GM12878 (cell line): Measurements from ENCODE around the gene ZNF3. TPM values are rescaled to one million over a fixed set of nuclear protein-coding genes. Genes with fewer than 3 reads are reported as not detected.
A peak's percentile ranks its signal among the peaks of the same experiment; 100 is the strongest.

Source experiments
- ATAC-seq: fragments of 200-7000 bp; cut with Tn5 transposase; 3 replicates; pipeline ENCODE4 v1.9.1; 2020; ENCODE audit warnings: mild to moderate bottlenecking, moderate library complexity
- BruUV-seq: library from RNA; stranded (reverse); fragments of 400-500 nt; replicated peaks from 2 replicates; lab custom pipeline; 2021; lab: Mats Ljungman, UMichigan
- CTCF ChIA-PET: fragments of 300-600 bp; sonication (Branson Sonifier 250); formaldehyde crosslinking; extraction: SDS; loops from one replicate; lab custom pipeline; 2021; ENCODE audit warnings: inconsistent platforms; lab: Yijun Ruan, JAX
- POLR2A ChIA-PET: fragments of 350-600 bp; formaldehyde crosslinking; extraction: SDS; loops from one replicate; lab custom pipeline; 2021; ENCODE audit warnings: inconsistent platforms; lab: Charles Lee
- RAD21 ChIA-PET: fragments of 300-600 bp; sonication (Branson Sonifier 250); formaldehyde crosslinking; loops from one replicate; lab custom pipeline; 2023; ENCODE audit warnings: antibody characterized with exemption; ENCODE audit not compliant: unreplicated experiment; lab: Charles Lee
- SMC1A ChIA-PET: fragments of 300-600 bp; sonication (Branson Sonifier 250); formaldehyde crosslinking; loops from one replicate; lab custom pipeline; 2023; ENCODE audit not compliant: unreplicated experiment, uncharacterized antibody; lab: Charles Lee
- DNase-seq: peaks from one replicate; pipeline ENCODE4 v3.0.0-alpha.2; 2011; ENCODE audit warnings: low read depth, low spot score
- FAIRE-seq: peaks from 3 replicates; lab custom pipeline; 2011; peaks lifted over from hg19 to GRCh38; lab: Jason Lieb, UNC
- H2AFZ ChIP-seq: 2 replicates; pipeline ENCODE4 v1.6.0; 2011; ENCODE audit warnings: low read depth, low read length, control low read depth; ENCODE audit not compliant: control insufficient read depth
- H3K27ac ChIP-seq: 2 replicates; pipeline ENCODE4 v1.5.1; 2011; ENCODE audit warnings: control low read depth; ENCODE audit not compliant: control insufficient read depth, insufficient read depth
- H3K27me3 ChIP-seq, 2 experiments: replicated peaks in 1 of 2; 2 replicates each; pipeline versions ENCODE4 v1.6.0 to v1.6.1; 2011; ENCODE audit warnings: low read length in 1 of 2; ENCODE audit not compliant: control insufficient read depth in 2 of 2, insufficient read depth in 2 of 2
- H3K36me3 ChIP-seq, 2 experiments: 2 replicates each; pipeline ENCODE4 v1.5.1; 2011; ENCODE audit warnings: low read length in 1 of 2; ENCODE audit not compliant: control insufficient read depth in 2 of 2, insufficient read depth in 2 of 2
- H3K4me1 ChIP-seq: 2 replicates; pipeline ENCODE4 v1.6.1; 2011; ENCODE audit warnings: mild to moderate bottlenecking, low read length, moderate library complexity, mixed read lengths; ENCODE audit not compliant: control insufficient read depth, insufficient read depth
- H3K4me2 ChIP-seq: 2 replicates; pipeline ENCODE4 v1.6.0; 2011; ENCODE audit warnings: control low read depth; ENCODE audit not compliant: control insufficient read depth, insufficient read depth
- H3K4me3 ChIP-seq: fragments of 200-600 bp; sonication (generic); 2 replicates; pipeline ENCODE4 v1.5.1; 2016
- H3K79me2 ChIP-seq: 2 replicates; pipeline ENCODE4 v1.6.0; 2011; ENCODE audit warnings: low read length; ENCODE audit not compliant: control insufficient read depth, insufficient read depth
- H3K9ac ChIP-seq: 2 replicates; pipeline ENCODE4 v1.8.0; 2011; ENCODE audit warnings: low read length, control low read depth, mixed read lengths; ENCODE audit not compliant: control insufficient read depth, insufficient read depth
- H3K9me3 ChIP-seq: replicated peaks from 3 replicates; pipeline ENCODE4 v1.5.1; 2011; ENCODE audit warnings: mild to moderate bottlenecking, low read length; ENCODE audit not compliant: control insufficient read depth, insufficient read depth
- H4K20me1 ChIP-seq: 2 replicates; pipeline ENCODE4 v1.6.0; 2011; ENCODE audit not compliant: control insufficient read depth, insufficient read depth
- PKNOX1 ChIP-seq: fragments of 450-650 bp; IDR thresholded peaks from 2 replicates; pipeline ENCODE4 v1.6.1; 2016; ENCODE audit warnings: mild to moderate bottlenecking
- PRDM15 ChIP-seq: fragments of 450-650 bp; formaldehyde crosslinking; IDR thresholded peaks from 2 replicates; pipeline ENCODE4 v1.4.0; 2020; ENCODE audit warnings: mild to moderate bottlenecking, moderate library complexity
- ZSCAN29 ChIP-seq: fragments of 450-650 bp; IDR thresholded peaks from 2 replicates; pipeline ENCODE4 v1.6.1; 2017; ENCODE audit warnings: mild to moderate bottlenecking, moderate library complexity
- WGBS: methylation state at CpG from one replicate; pipeline ENCODE4 v1.1.6; 2016; ENCODE audit warnings: low lambda C conversion rate; ENCODE audit not compliant: insufficient replicate concordance, insufficient coverage; ENCODE audit errors: missing lambda C conversion rate; 5-methylcytosine and 5-hydroxymethylcytosine counted together
- in situ Hi-C: fragments of 300-500 bp; cut with MboI; formaldehyde crosslinking; loops from 9 replicates; pipeline ENCODE4 v1.14.3; 2018; ENCODE audit warnings: mixed read lengths
- intact Hi-C: fragments of 100-400 bp; cut with micrococcal nuclease; formaldehyde crosslinking; loops from one replicate; pipeline ENCODE4 v1.14.2; 2022; ENCODE audit not compliant: unreplicated experiment
- microRNA counts: library from miRNA; unstranded; fragments of <30 nt; microRNA quantifications from one replicate; lab custom pipeline; 2016
- microRNA-seq: library from miRNA; unstranded; fragments of <30 nt; microRNA quantifications from one replicate; pipeline ENCODE4, GENCODE V29; 2018
- polyA plus RNA-seq, 11 experiments: library from polyadenylated mRNA; depleted of rRNA in 4 of 11; unstranded in 6 of 11; stranded (reverse) in 5 of 11; fragments of >200 nt; fragmentation: Nextera tagmentation in 4 of 11; fragmentation: Illumina TruSeq in 1 of 11; extraction: Ambion mirVana in 4 of 11; extraction: Trizol in 1 of 11; gene quantifications; 1 replicate in 1 of 11; 2 replicates in 10 of 11; pipeline versions ENCODE4 v1.2.1 to v1.2.3, GENCODE V29; 2011 to 2016; ENCODE audit warnings: inconsistent platforms in 2 of 11, missing spikeins in 2 of 11, low read depth in 1 of 11
- small RNA-seq: library from RNA; depleted of rRNA; stranded (forward); fragments of <200 nt; gene quantifications from one replicate; pipeline ENCODE3, GENCODE V24; 2014
- total RNA-seq, 4 experiments: library from RNA; depleted of rRNA in 3 of 4; stranded (reverse); fragments of >200 nt in 3 of 4; fragmentation: Illumina TruSeq in 1 of 4; extraction: Trizol in 1 of 4; gene quantifications; 2 replicates each; pipeline versions ENCODE4 v1.2.1 to v1.2.3, GENCODE V29; 2013 to 2021

ZNF3 gene
- total and polyA plus RNA-seq, 10 of the 15 experiments (the other 5 are each of a cell fraction or from before 2014, with no cell fraction given): 17.2 to 37.4 (median 29.4) TPM

GRCh38 chr7:100021297-100021696, 60.2 kb downstream of the ZNF3 start:
- Histone ChIP-seq H3K36me3 (peaks cover 9 to 11% of the 10 kb centered on the region in 2 experiments), H3K4me2 (no peak overlapping the region), H3K4me1 (peaks cover 9% of the 10 kb centered on the region), H4K20me1 (no peaks in the 10 kb centered on the region), H2AFZ (no peak overlapping the region), H3K9ac (no peak overlapping the region), H3K9me3 (no peaks in the 10 kb centered on the region), H3K79me2 (peaks cover 37% of the 10 kb centered on the region), H3K4me3 (no peak overlapping the region), H3K27ac (no peak overlapping the region), H3K27me3 (no peaks in the 10 kb centered on the region)
- 92% methylated on average over 3 of the region's 3 CpGs for WGBS
- in situ Hi-C loops (no loop called here), intact Hi-C loops (no loop called here)
- TF ChIP-seq ZSCAN29 (no peak), PRDM15 (CRISPR knock-in tag) (no peak), PKNOX1 (0 out of 2 replicates have a peak, but pooled peaks have one; percentile 15)
- SMC1A ChIA-PET: interaction anchor here (0.7 to 1.5 kb wide), 6 partner anchors 9 to 955 kb away, joined by 3 to 4 read pairs (median 3); no protein-coding TSS in a partner anchor
- DNase-seq: no peak
- POLR2A ChIA-PET: no interaction called here
- CTCF ChIA-PET: interaction anchor here (0.6 to 1.5 kb wide), 3 partner anchors 23 to 367 kb away, joined by 3 read pairs; no protein-coding TSS in a partner anchor
- ATAC-seq: no peak
- RAD21 ChIA-PET: interaction anchor here (0.7 kb wide), 1 partner anchor 28 kb away, joined by 3 read pairs; the partner anchor contains the start of gene ZSCAN21
- FAIRE-seq: no peak
- BruUV-seq: no TSS peak

MicroRNA genes within 50 kb of the gene (microRNA counts, 767-probe panel; counts per million panel counts)
- microRNA hsa-miR-106b-5p (lab: Ali Mortazavi, UCI) (4,554 counts per million, percentile 96 among the panel's probes with 10 or more counts), microRNA hsa-miR-25-3p (lab: Ali Mortazavi, UCI) (4,729 counts per million, percentile 97 among the panel's probes with 10 or more counts), microRNA hsa-miR-93-5p (lab: Ali Mortazavi, UCI) (4,849 counts per million, percentile 97 among the panel's probes with 10 or more counts)

Small RNA genes within 50 kb of the gene (microRNA-seq; reads per million reads assigned to microRNA genes)
- 6,714 reads per million, percentile 96 among the genes with 10 or more reads in this experiment for gene MIR106B
- gene MIR25: 1,494 reads per million, percentile 91 among the genes with 10 or more reads in this experiment
- gene MIR93: 21,583 reads per million, percentile 99 among the genes with 10 or more reads in this experiment

Small RNA genes within 50 kb of the gene (small RNA-seq; reads per million reads assigned to genes)
- gene MIR106B: 976 reads per million, percentile 100 among the genes with 10 or more reads in this experiment
- gene MIR25: 5,092 reads per million, percentile 100 among the genes with 10 or more reads in this experiment
- gene MIR93: 2,032 reads per million, percentile 100 among the genes with 10 or more reads in this experiment

Other genes starting within 250 kb of the ZNF3 start
Only the 7 nearest of the 19 such genes appear.
- gene ZSCAN21, start 31.9 kb downstream of the ZNF3 start, total RNA-seq (2014; rRNA removed): 5.8 and 5.9 TPM in 2 replicates
- gene ZSCAN21, start 31.9 kb downstream of the ZNF3 start, total RNA-seq (2014; rRNA removed; fragmentation: Illumina TruSeq; extraction: Trizol): 7.3 and 7.8 TPM in 2 replicates
- gene ZSCAN21, start 31.9 kb downstream of the ZNF3 start, total RNA-seq (2021): 5.8 and 8.0 TPM in 2 replicates
- gene ZSCAN21, start 31.9 kb downstream of the ZNF3 start, polyA plus RNA-seq (2011; rRNA removed): 8.7 and 9.4 TPM in 2 replicates
- gene ZSCAN21, start 31.9 kb downstream of the ZNF3 start, polyA plus RNA-seq (2014; fragmentation: Illumina TruSeq; extraction: Trizol): 6.7 and 6.9 TPM in 2 replicates
- 1 to 10 TPM; 1.9 to 3.1 TPM for gene ZSCAN21, start 31.9 kb downstream of the ZNF3 start, polyA plus RNA-seq (2014; fragmentation: Nextera tagmentation; extraction: Ambion mirVana)
- gene ZSCAN21, start 31.9 kb downstream of the ZNF3 start, polyA plus RNA-seq (2014; rRNA removed): 5.2 and 5.8 TPM in 2 replicates
- 1 to 10 TPM; 7.4 to 9.6 TPM for gene ZSCAN21, start 31.9 kb downstream of the ZNF3 start, polyA plus RNA-seq (2016; fragmentation: Nextera tagmentation; extraction: Ambion mirVana)
- gene COPS6, start 7.2 kb upstream of the ZNF3 start, total RNA-seq (2014; rRNA removed): 40.2 and 43.4 TPM in 2 replicates
- 28.5 and 28.6 TPM in 2 replicates for gene COPS6, start 7.2 kb upstream of the ZNF3 start, total RNA-seq (2014; rRNA removed; fragmentation: Illumina TruSeq; extraction: Trizol)
- 75.2 and 79.6 TPM in 2 replicates for gene COPS6, start 7.2 kb upstream of the ZNF3 start, total RNA-seq (2021)
- 58.5 and 81.8 TPM in 2 replicates for gene COPS6, start 7.2 kb upstream of the ZNF3 start, polyA plus RNA-seq (2011; rRNA removed)
- 81.1 and 84.8 TPM in 2 replicates for gene COPS6, start 7.2 kb upstream of the ZNF3 start, polyA plus RNA-seq (2014; fragmentation: Illumina TruSeq; extraction: Trizol)
- 100 to 1,000 TPM in 1 of 2 experiments, 10 to 100 TPM in 1; 64.1 to 108 TPM for gene COPS6, start 7.2 kb upstream of the ZNF3 start, polyA plus RNA-seq (2014; fragmentation: Nextera tagmentation; extraction: Ambion mirVana)
- 97.3 and 99.4 TPM in 2 replicates for gene COPS6, start 7.2 kb upstream of the ZNF3 start, polyA plus RNA-seq (2014; rRNA removed)
- gene COPS6, start 7.2 kb upstream of the ZNF3 start, polyA plus RNA-seq (2016; fragmentation: Nextera tagmentation; extraction: Ambion mirVana): 100 to 1,000 TPM; 152 to 182 TPM
- 305 and 354 TPM in 2 replicates for gene MCM7, start 19.7 kb upstream of the ZNF3 start, total RNA-seq (2014; rRNA removed)
- 165 and 183 TPM in 2 replicates for gene MCM7, start 19.7 kb upstream of the ZNF3 start, total RNA-seq (2014; rRNA removed; fragmentation: Illumina TruSeq; extraction: Trizol)
- gene MCM7, start 19.7 kb upstream of the ZNF3 start, total RNA-seq (2021): 292 and 310 TPM in 2 replicates
- gene MCM7, start 19.7 kb upstream of the ZNF3 start, polyA plus RNA-seq (2011; rRNA removed): 124 and 210 TPM in 2 replicates
- 136 and 196 TPM in 2 replicates for gene MCM7, start 19.7 kb upstream of the ZNF3 start, polyA plus RNA-seq (2014; fragmentation: Illumina TruSeq; extraction: Trizol)
- gene MCM7, start 19.7 kb upstream of the ZNF3 start, polyA plus RNA-seq (2014; fragmentation: Nextera tagmentation; extraction: Ambion mirVana): 100 to 1,000 TPM; 227 to 234 TPM
- gene MCM7, start 19.7 kb upstream of the ZNF3 start, polyA plus RNA-seq (2014; rRNA removed): 253 and 264 TPM in 2 replicates
- 100 to 1,000 TPM; 349 to 383 TPM for gene MCM7, start 19.7 kb upstream of the ZNF3 start, polyA plus RNA-seq (2016; fragmentation: Nextera tagmentation; extraction: Ambion mirVana)
- gene AP4M1, start 19.9 kb upstream of the ZNF3 start, total RNA-seq (2014; rRNA removed): 14.3 and 15.7 TPM in 2 replicates
- 7.1 and 7.6 TPM in 2 replicates for gene AP4M1, start 19.9 kb upstream of the ZNF3 start, total RNA-seq (2014; rRNA removed; fragmentation: Illumina TruSeq; extraction: Trizol)
- 12.9 and 13.6 TPM in 2 replicates for gene AP4M1, start 19.9 kb upstream of the ZNF3 start, total RNA-seq (2021)
- gene AP4M1, start 19.9 kb upstream of the ZNF3 start, polyA plus RNA-seq (2011; rRNA removed): 10.7 and 13.9 TPM in 2 replicates
- gene AP4M1, start 19.9 kb upstream of the ZNF3 start, polyA plus RNA-seq (2014; fragmentation: Illumina TruSeq; extraction: Trizol): 7.7 and 12.5 TPM in 2 replicates
- 1 to 10 TPM in 1 of 2 experiments, under 1 TPM in 1; 0.77 to 2.1 TPM for gene AP4M1, start 19.9 kb upstream of the ZNF3 start, polyA plus RNA-seq (2014; fragmentation: Nextera tagmentation; extraction: Ambion mirVana)
- 11.6 and 12.9 TPM in 2 replicates for gene AP4M1, start 19.9 kb upstream of the ZNF3 start, polyA plus RNA-seq (2014; rRNA removed)
- 10 to 100 TPM; 15.9 to 16.1 TPM for gene AP4M1, start 19.9 kb upstream of the ZNF3 start, polyA plus RNA-seq (2016; fragmentation: Nextera tagmentation; extraction: Ambion mirVana)
- gene TAF6, start 37.6 kb upstream of the ZNF3 start, total RNA-seq (2014; rRNA removed): 16.8 and 18.1 TPM in 2 replicates
- gene TAF6, start 37.6 kb upstream of the ZNF3 start, total RNA-seq (2014; rRNA removed; fragmentation: Illumina TruSeq; extraction: Trizol): 8.5 and 9.3 TPM in 2 replicates
- 42.1 and 47.1 TPM in 2 replicates for gene TAF6, start 37.6 kb upstream of the ZNF3 start, total RNA-seq (2021)
- gene TAF6, start 37.6 kb upstream of the ZNF3 start, polyA plus RNA-seq (2011; rRNA removed): 2.5 and 6.0 TPM in 2 replicates
- 17.5 and 24.9 TPM in 2 replicates for gene TAF6, start 37.6 kb upstream of the ZNF3 start, polyA plus RNA-seq (2014; fragmentation: Illumina TruSeq; extraction: Trizol)
- gene TAF6, start 37.6 kb upstream of the ZNF3 start, polyA plus RNA-seq (2014; fragmentation: Nextera tagmentation; extraction: Ambion mirVana): under 1 TPM; 0.27 to 0.29 TPM
- 15.8 and 24.5 TPM in 2 replicates for gene TAF6, start 37.6 kb upstream of the ZNF3 start, polyA plus RNA-seq (2014; rRNA removed)
- 10 to 100 TPM; 39.6 to 42.6 TPM for gene TAF6, start 37.6 kb upstream of the ZNF3 start, polyA plus RNA-seq (2016; fragmentation: Nextera tagmentation; extraction: Ambion mirVana)
- gene CNPY4, start 37.9 kb upstream of the ZNF3 start, total RNA-seq (2014; rRNA removed): 5.5 and 7.4 TPM in 2 replicates
- gene CNPY4, start 37.9 kb upstream of the ZNF3 start, total RNA-seq (2014; rRNA removed; fragmentation: Illumina TruSeq; extraction: Trizol): 8.3 and 10.5 TPM in 2 replicates
- gene CNPY4, start 37.9 kb upstream of the ZNF3 start, total RNA-seq (2021): 6.6 and 6.7 TPM in 2 replicates
- gene CNPY4, start 37.9 kb upstream of the ZNF3 start, polyA plus RNA-seq (2011; rRNA removed): 6.6 and 9.2 TPM in 2 replicates
- 9.1 and 10.5 TPM in 2 replicates for gene CNPY4, start 37.9 kb upstream of the ZNF3 start, polyA plus RNA-seq (2014; fragmentation: Illumina TruSeq; extraction: Trizol)
- gene CNPY4, start 37.9 kb upstream of the ZNF3 start, polyA plus RNA-seq (2014; fragmentation: Nextera tagmentation; extraction: Ambion mirVana): 1 to 10 TPM; 2.5 to 3.7 TPM
- 8.3 and 9.0 TPM in 2 replicates for gene CNPY4, start 37.9 kb upstream of the ZNF3 start, polyA plus RNA-seq (2014; rRNA removed)
- 1 to 10 TPM; 6.0 to 7.0 TPM for gene CNPY4, start 37.9 kb upstream of the ZNF3 start, polyA plus RNA-seq (2016; fragmentation: Nextera tagmentation; extraction: Ambion mirVana)
- 2.7 and 3.2 TPM in 2 replicates for gene MBLAC1, start 45.2 kb upstream of the ZNF3 start, total RNA-seq (2014; rRNA removed)
- gene MBLAC1, start 45.2 kb upstream of the ZNF3 start, total RNA-seq (2014; rRNA removed; fragmentation: Illumina TruSeq; extraction: Trizol): 0.64 and 0.94 TPM in 2 replicates
- 1.8 and 2.7 TPM in 2 replicates for gene MBLAC1, start 45.2 kb upstream of the ZNF3 start, total RNA-seq (2021)
- 0.35 and 0.65 TPM in 2 replicates for gene MBLAC1, start 45.2 kb upstream of the ZNF3 start, polyA plus RNA-seq (2011; rRNA removed)
- 0.24 and 0.38 TPM in 2 replicates for gene MBLAC1, start 45.2 kb upstream of the ZNF3 start, polyA plus RNA-seq (2014; fragmentation: Illumina TruSeq; extraction: Trizol)
- gene MBLAC1, start 45.2 kb upstream of the ZNF3 start, polyA plus RNA-seq (2014; fragmentation: Nextera tagmentation; extraction: Ambion mirVana): under 1 TPM in 1 of 2 experiments, not detected in 1; 0.24 TPM
- 2.3 and 3.1 TPM in 2 replicates for gene MBLAC1, start 45.2 kb upstream of the ZNF3 start, polyA plus RNA-seq (2014; rRNA removed)
- gene MBLAC1, start 45.2 kb upstream of the ZNF3 start, polyA plus RNA-seq (2016; fragmentation: Nextera tagmentation; extraction: Ambion mirVana): 1 to 10 TPM; 2.4 TPM